HUES48 (cell line): ENCODE results near the gene KCTD13.
A peak's percentile ranks its signal among the peaks of the same experiment; 100 is the strongest.
"Not testable (repeated sequence)": the region's sequence is repeated elsewhere in the genome, so short reads cannot be mapped to it uniquely, and the experiment has no call there.

Experiments used
- H3K27ac ChIP-seq: one replicate; pipeline ENCODE4 v1.7.0; 2013; ENCODE audit warnings: low read depth, low read length, inconsistent platforms
- H3K27me3 ChIP-seq: 2 replicates; pipeline ENCODE4 v1.6.1; 2013; ENCODE audit warnings: mild to moderate bottlenecking, low read length; ENCODE audit not compliant: control insufficient read depth, insufficient read depth
- H3K36me3 ChIP-seq: 2 replicates; pipeline ENCODE4 v1.6.1; 2013; ENCODE audit warnings: low read length; ENCODE audit not compliant: control insufficient read depth, insufficient read depth
- H3K4me1 ChIP-seq: 2 replicates; pipeline ENCODE4 v1.6.1; 2013; ENCODE audit warnings: mild to moderate bottlenecking, low read length; ENCODE audit not compliant: control insufficient read depth, insufficient read depth
- H3K4me3 ChIP-seq: 2 replicates; pipeline ENCODE4 v1.5.1; 2013; ENCODE audit warnings: mild to moderate bottlenecking, low read depth, low read length
- H3K9ac ChIP-seq: 2 replicates; pipeline ENCODE4 v1.6.1; 2013; ENCODE audit warnings: mild to moderate bottlenecking, low read depth, low read length, moderate library complexity
- H3K9me3 ChIP-seq: 2 replicates; pipeline ENCODE4 v1.6.1; 2013; ENCODE audit warnings: low read length; ENCODE audit not compliant: control insufficient read depth, insufficient read depth

The KCTD13 gene

DNA sequence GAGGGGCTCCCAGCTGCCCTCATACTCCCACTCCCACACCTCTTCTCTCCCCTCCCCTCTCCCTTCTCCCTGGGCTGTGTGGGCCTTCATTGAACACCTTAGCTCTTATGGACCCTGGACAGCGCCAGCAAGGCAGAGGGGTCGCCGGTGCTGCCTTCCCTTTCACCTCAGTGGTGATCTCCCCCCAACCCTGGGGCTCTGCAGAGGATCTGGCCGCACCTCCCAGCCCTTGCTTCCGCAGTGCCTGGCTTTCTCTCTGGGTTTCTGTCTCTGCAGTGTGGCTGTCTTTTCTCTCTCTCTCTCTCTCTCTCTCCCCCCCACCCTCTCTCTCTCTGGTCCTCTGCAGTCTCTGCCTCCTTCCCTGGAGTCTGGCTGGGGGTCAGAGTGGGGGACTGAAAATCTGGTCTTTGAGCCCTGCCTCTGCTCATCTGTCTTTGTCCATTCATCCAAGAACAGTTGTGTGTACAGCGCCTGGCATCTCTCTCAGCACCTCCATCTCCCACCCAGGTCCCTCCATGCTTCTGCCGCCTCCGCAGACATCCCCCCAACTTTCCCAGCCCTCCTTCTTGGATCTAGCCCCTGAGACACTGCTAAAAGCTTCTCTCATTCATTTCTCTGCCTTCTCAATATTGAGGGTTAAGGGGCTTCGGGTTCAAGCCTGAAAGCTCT lies 27.8 kb downstream of the KCTD13 start:
- Histone ChIP-seq H3K27ac (peak overlapping the region; percentile 89), H3K9ac (peak overlapping the region; percentile 39; the same call in 1 of the 2 replicates), H3K27me3 (no peaks in the 10 kb centered on the region)

DNA sequence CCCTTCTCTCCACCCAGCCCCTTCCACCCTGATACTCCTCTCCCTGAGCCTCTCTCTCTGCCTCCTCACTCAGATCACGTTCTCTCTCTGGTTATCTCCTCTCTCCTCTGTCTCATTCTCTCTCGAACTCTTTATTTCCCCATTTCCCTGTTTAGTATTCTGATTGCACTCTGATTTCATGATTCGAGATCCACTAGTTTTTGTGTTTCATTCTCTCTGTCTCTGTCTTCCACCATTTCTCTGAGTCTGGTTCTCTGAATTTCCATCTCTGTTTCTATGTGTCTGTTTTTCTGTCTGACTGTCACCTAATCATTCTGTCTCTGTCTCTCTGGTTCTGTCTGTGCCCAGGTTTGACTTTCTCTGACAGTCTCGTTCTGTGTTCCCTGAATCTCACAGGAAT lies 28.7 kb downstream of the KCTD13 start:
- no peak overlapping the region for H3K9ac ChIP-seq

More for the DNA sequence above, 27.8 kb downstream of the KCTD13 start:
- Histone ChIP-seq H3K36me3 (peaks cover 17% of the 10 kb centered on the region), H3K4me3 (peak overlapping the region; percentile 85), H3K4me1 (peaks cover 13% of the 10 kb centered on the region), H3K9me3 (no peaks in the 10 kb centered on the region)

GRCh38 chr16:29896841-29897240 lies 29.2 kb downstream of the KCTD13 start:
- Histone ChIP-seq H3K27ac (no peak overlapping the region), H3K4me3 (no peak overlapping the region), H3K36me3 (peaks cover 25% of the 10 kb centered on the region), H3K9ac (no peak overlapping the region), H3K27me3 (no peaks in the 10 kb centered on the region), H3K4me1 (peaks cover 11% of the 10 kb centered on the region), H3K9me3 (no peaks in the 10 kb centered on the region)

More for the DNA sequence above, 28.7 kb downstream of the KCTD13 start:
- H3K36me3 ChIP-seq: peaks cover 22% of the 10 kb centered on the region
- no peak overlapping the region for H3K4me3 ChIP-seq
- H3K4me1 ChIP-seq: peaks cover 13% of the 10 kb centered on the region
- H3K9me3 ChIP-seq: no peaks in the 10 kb centered on the region
- H3K27me3 ChIP-seq: no peaks in the 10 kb centered on the region
- no peak overlapping the region for H3K27ac ChIP-seq

DNA sequence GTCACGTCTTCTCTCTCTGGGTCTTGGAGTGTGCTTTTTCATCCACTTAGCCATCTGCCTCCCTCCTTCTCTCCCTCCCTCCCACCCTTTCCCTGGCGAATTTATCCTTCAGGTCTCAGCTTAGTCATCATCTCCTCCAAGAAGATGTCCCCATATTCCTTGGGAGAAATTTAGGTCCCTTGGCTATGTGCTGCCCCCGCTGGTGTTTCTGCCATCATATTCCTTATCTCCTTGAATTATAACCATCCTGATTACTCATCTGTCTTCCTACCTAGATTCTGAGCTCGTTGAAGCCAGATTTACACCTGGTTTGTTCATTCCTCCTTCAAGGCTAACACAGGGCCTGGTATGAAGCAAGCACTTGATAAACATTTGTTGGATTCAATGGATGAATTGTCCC lies 31.7 kb downstream of the KCTD13 start:
- H3K9ac ChIP-seq: no peak overlapping the region
- no peak overlapping the region for H3K4me3 ChIP-seq
- peaks cover 28% of the 10 kb centered on the region for H3K36me3 ChIP-seq
- H3K4me1 ChIP-seq: peaks cover 8% of the 10 kb centered on the region; the same call in 1 of the 2 replicates
- H3K27ac ChIP-seq: no peak overlapping the region
- no peaks in the 10 kb centered on the region for H3K9me3 ChIP-seq
- H3K27me3 ChIP-seq: no peaks in the 10 kb centered on the region

DNA sequence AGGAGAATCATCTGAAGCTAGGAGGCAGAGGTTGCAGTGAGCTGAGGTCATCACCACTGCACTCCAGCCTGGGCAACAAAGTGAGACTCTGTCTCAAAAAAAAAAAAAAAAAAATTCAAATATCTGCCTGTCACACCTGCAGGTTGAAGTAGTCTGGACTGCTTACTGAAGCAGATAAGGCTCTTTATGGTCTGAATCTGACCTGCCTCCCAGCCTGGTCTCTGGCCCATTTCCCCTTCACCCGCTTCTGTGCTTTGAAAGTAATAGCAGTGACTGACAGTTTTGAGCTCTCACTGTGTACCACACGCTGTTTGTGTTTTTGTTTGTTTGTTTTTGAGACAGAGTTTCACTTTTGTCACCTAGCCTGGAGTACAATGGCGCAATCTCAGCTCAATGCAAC lies 32.5 kb downstream of the KCTD13 start:
- Histone ChIP-seq H3K4me3 (no peak overlapping the region), H3K27me3 (no peaks in the 10 kb centered on the region), H3K4me1 (peaks cover 8% of the 10 kb centered on the region; the same call in 1 of the 2 replicates), H3K36me3 (peaks cover 28% of the 10 kb centered on the region), H3K27ac (no peak overlapping the region), H3K9me3 (no peaks in the 10 kb centered on the region), H3K9ac (no peak overlapping the region)

- H3K27ac ChIP-seq: no peak overlapping the region
- no peaks in the 10 kb centered on the region for H3K4me1 ChIP-seq
- H3K4me3 ChIP-seq: no peak overlapping the region
- H3K36me3 ChIP-seq: peaks cover 31% of the 10 kb centered on the region
- no peaks in the 10 kb centered on the region for H3K9me3 ChIP-seq
- no peaks in the 10 kb centered on the region for H3K27me3 ChIP-seq
- no peak overlapping the region for H3K9ac ChIP-seq
Observed at GRCh38 chr16:29892458-29892813, 33.6 kb downstream of the KCTD13 start.

- Histone ChIP-seq H3K9me3 (no peaks in the 10 kb centered on the region), H3K27ac (no peak overlapping the region), H3K4me1 (no peaks in the 10 kb centered on the region), H3K36me3 (peaks cover 31% of the 10 kb centered on the region), H3K9ac (no peak overlapping the region), H3K27me3 (no peaks in the 10 kb centered on the region), H3K4me3 (no peak overlapping the region)
Observed at GRCh38 chr16:29891525-29892457, 34.2 kb downstream of the KCTD13 start.

GRCh38 chr16:29889372-29889771 lies 36.7 kb downstream of the KCTD13 start:
- H3K4me3 ChIP-seq, H3K9me3 ChIP-seq: not testable (repeated sequence)

GRCh38 chr16:29883987-29884386 lies 42.0 kb downstream of the KCTD13 start:
- Histone ChIP-seq H3K9me3 (no peaks in the 10 kb centered on the region), H3K36me3 (peaks cover 24% of the 10 kb centered on the region; the same call in 1 of the 2 replicates), H3K4me3 (no peak overlapping the region), H3K27me3 (no peaks in the 10 kb centered on the region), H3K27ac (no peak overlapping the region), H3K9ac (no peak overlapping the region), H3K4me1 (no peaks in the 10 kb centered on the region)

More at GRCh38 chr16:29889372-29889771, 36.7 kb downstream of the KCTD13 start:
- H3K27ac ChIP-seq, H3K27me3 ChIP-seq, H3K9ac ChIP-seq, H3K4me1 ChIP-seq: not testable (repeated sequence)
- H3K36me3 ChIP-seq: peaks cover 27% of the 10 kb centered on the region

GRCh38 chr16:29881050-29881449 lies 45.0 kb downstream of the KCTD13 start:
- Histone ChIP-seq H3K27me3 (no peaks in the 10 kb centered on the region), H3K4me1 (peaks cover 3% of the 10 kb centered on the region; the same call in 1 of the 2 replicates), H3K9ac (no peak overlapping the region), H3K4me3 (no peak overlapping the region), H3K9me3 (no peaks in the 10 kb centered on the region), H3K27ac (no peak overlapping the region), H3K36me3 (peaks cover 21% of the 10 kb centered on the region; the same call in 1 of the 2 replicates)

- Histone ChIP-seq H3K36me3 (peaks cover 12% of the 10 kb centered on the region), H3K4me1 (peaks cover 3% of the 10 kb centered on the region; the same call in 1 of the 2 replicates), H3K9ac (no peak overlapping the region), H3K27ac (peak overlapping the region; percentile 37), H3K27me3 (no peaks in the 10 kb centered on the region), H3K4me3 (no peak overlapping the region), H3K9me3 (no peaks in the 10 kb centered on the region)
Observed at GRCh38 chr16:29878172-29878571, 47.9 kb downstream of the KCTD13 start.
